ENCODE data around the gene KCNH2. TPM values are rescaled to one million over a fixed set of nuclear protein-coding genes. Genes with fewer than 3 reads are reported as not detected.

Gene KCNH2
- total RNA-seq, 2 donors from 2014 or later, result 0.22 TPM; not detected in 1

DNA sequence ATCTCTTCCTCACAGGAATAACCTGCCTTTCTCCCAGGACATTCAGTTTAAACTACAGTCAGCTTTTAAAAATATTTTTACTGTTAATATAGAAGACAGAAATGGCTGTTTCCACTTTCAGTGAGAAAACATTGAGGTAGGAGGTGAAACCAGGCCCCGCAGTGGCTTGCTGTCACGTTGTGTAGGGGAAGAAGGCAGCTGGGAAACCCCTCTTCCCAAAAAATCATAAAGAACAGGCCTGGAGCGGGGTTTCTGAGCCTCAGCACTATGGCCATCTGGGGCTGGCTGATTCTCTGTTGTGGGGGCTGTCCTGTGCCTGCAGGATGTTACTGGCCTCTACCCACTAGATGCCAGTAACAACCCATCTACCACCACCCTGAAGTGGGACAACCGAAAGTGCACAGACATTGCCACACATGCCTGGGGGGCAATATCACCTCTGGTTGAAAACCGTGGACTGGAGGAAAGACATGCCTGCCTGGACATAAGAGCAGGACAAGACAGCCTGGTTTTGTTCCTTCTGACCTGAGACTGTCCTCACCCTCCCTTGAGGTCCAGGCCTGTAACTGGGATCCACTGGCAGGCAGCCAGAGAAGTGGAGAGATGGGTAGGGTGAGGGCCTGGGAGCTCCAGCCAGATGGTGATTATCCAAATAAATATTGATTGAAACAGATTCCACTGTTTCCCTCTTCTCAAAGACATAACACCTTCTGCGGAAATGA is 43.9 kb downstream of the KCNH2 start:
- no peaks in the 10 kb centered on the region for H3K36me3 Mint-ChIP-seq
- H3K27me3 Mint-ChIP-seq, result peaks cover 14 to 21% of the 10 kb centered on the region in 2 donors
- no peaks in the 10 kb centered on the region for H3K9me3 Mint-ChIP-seq
- peaks cover 8 to 15% of the 10 kb centered on the region in 2 donors for H3K4me1 Mint-ChIP-seq (ENCODE audit: low read depth in 2 of 2)
- no peak overlapping the region for H3K4me3 Mint-ChIP-seq
- peak; percentile 44 for DNase-seq (ENCODE audit: low spot score)
- no peak overlapping the region for H3K27ac Mint-ChIP-seq
- ATAC-seq, result no peak

DNA sequence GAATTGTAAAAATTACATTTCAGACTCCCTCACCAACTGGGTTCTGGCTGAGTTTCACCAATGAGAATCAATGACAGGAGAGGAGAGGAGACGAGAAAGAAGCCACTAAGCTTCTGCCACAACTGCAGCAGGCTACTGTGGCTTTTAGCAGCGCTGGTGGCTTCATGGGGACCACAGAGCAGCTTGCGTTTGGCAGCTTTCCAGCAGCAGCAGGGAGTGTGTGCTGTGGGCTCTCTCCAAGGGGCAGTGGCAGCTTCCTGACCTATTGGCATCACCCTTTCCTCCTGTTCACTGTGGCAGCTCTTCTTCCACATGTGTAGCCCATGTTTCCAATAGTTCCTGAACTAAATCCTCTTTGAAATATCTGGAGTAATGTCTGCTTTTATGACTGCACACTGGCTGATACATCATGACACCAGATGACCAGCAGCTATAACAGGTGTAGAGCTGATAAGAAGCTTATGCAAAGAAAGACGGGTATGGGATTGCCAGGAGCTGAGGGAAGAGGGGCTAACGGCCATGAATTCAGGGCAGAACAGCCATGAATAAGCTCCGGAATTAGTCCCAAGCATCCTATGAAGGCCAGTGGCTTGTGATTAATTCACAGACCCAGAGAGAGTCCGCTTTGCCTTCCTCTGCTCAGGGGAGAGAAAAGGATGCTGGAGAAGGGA is 46.8 kb downstream of the KCNH2 start:
- DNase-seq (ENCODE audit: low spot score), result no peak

DNA sequence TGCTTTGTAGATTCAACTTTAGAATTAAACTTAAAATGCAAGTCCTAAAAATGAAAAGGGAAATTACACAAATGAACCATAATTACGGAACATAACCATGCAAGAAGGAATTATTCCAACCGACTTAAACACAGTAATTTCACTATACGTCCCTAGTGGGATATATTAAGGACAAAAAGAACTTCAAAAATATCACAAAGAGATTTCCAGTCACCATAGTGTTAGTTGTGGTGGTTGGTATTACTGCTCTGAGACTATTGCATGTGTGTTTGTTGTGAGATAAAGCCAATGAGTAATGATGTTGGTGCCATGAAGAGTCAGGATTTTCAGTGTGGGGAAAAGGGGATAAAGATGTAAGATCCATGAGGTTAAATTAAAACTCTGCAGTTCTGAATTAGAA is 49.6 kb downstream of the KCNH2 start:
- Mint-ChIP-seq H3K4me1 (ENCODE audit: low read depth in 2 of 2) (peaks cover 2 to 5% of the 10 kb centered on the region in 2 donors), H3K9me3 (no peaks in the 10 kb centered on the region), H3K27ac (no peak overlapping the region), H3K4me3 (no peak overlapping the region), H3K36me3 (no peaks in the 10 kb centered on the region), H3K27me3 (peaks cover 39 to 49% of the 10 kb centered on the region in 2 donors)
- ATAC-seq, result no peak
- no peak for DNase-seq (ENCODE audit: low spot score)

More for the DNA sequence above, 46.8 kb downstream of the KCNH2 start:
- H3K9me3 Mint-ChIP-seq, result no peaks in the 10 kb centered on the region
- H3K27ac Mint-ChIP-seq, result no peak overlapping the region
- no peak for ATAC-seq
- H3K4me1 Mint-ChIP-seq (ENCODE audit: low read depth in 2 of 2), result no peaks in the 10 kb centered on the region
- H3K36me3 Mint-ChIP-seq, result no peaks in the 10 kb centered on the region
- H3K27me3 Mint-ChIP-seq, result peaks cover 27 to 37% of the 10 kb centered on the region in 2 donors
- H3K4me3 Mint-ChIP-seq, result no peak overlapping the region

DNA sequence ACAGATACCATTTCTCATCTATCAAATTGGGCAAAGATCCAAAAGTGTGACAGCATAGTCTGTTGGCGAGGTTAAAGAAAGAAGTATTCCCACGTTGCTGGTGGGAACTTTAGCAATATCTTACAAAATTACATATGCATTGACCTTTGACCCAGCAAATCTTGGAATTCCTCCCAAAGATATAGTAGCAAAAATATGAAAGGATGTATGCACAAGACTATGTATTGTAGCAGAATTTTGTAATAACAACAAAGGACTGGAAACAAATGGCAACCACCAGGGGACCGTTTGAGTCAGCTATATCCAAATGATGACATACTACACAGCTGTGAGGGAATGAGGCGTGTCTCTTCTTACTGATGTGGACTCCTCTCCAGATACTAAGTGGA is 50.2 kb downstream of the KCNH2 start:
- H3K4me3 Mint-ChIP-seq, result no peak overlapping the region
- H3K27me3 Mint-ChIP-seq, result peaks cover 39 to 49% of the 10 kb centered on the region in 2 donors
- H3K36me3 Mint-ChIP-seq, result no peaks in the 10 kb centered on the region
- ATAC-seq (no peak), DNase-seq (ENCODE audit: low spot score) (no peak)
- no peak overlapping the region for H3K27ac Mint-ChIP-seq
- H3K9me3 Mint-ChIP-seq, result no peaks in the 10 kb centered on the region
- peaks cover 2 to 5% of the 10 kb centered on the region in 2 donors for H3K4me1 Mint-ChIP-seq (ENCODE audit: low read depth in 2 of 2)

DNA sequence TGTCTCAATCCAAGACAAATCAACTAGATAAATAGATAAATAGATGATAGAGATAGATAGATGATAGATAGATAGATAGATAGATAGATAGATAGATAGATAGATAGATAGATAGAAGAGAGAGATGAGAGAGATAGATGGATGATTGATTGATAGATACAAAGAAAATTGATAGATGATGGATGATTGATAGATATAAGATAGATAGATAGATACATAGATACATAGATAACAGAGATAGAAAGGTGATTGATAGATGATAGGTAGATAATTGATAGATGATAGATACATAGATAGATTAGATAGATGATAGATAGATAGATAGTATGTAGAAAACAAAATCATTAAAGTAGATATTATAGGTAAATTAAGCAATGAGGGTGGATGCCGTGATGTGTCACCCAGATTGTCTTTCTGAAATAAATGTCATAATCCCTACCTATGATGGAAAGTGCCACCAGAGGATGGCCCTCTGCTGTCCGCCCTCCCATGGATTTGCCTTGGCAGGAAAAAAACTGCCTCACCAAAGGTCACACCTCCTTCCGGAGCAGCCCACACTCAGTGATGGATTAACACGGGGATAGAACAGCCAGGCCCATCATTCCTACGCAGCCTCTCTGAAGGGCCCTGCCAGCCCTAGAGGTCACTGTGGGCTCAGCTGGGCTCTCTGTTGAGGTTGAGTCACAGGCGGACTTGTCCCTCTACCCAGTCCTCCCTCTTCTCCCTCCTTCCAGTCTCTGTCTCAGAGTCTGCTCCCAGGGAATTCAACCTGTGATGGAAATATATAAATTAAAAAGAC is 50.8 kb downstream of the KCNH2 start:
- Mint-ChIP-seq H3K9me3 (no peaks in the 10 kb centered on the region), H3K36me3 (no peaks in the 10 kb centered on the region), H3K27ac (no peak overlapping the region), H3K4me1 (ENCODE audit: low read depth in 2 of 2) (peaks cover 2 to 5% of the 10 kb centered on the region in 2 donors), H3K4me3 (no peak overlapping the region), H3K27me3 (peaks cover 42 to 55% of the 10 kb centered on the region in 2 donors)
- no peak for DNase-seq (ENCODE audit: low spot score)
- no peak for ATAC-seq

DNA sequence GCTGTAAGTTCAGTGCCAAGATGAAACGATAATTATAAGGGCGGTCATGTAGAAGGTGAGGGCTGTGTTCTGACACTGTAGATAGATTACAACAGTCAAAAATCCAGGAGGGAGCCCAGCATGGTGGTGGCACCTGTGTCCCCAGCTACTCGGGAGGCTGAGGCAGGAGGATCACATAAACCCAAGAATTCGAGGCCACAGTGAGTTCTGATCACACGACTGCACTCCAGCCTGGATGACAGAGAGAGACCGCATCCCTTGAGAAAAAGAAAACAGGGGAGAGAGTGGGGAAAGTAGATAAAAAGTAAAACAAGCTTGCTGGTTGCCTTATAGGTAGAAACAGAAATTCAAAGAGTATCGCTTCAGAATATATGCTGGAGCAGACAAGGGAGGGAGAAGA is 52.1 kb downstream of the KCNH2 start:
- no peak overlapping the region for H3K27ac Mint-ChIP-seq
- no peak overlapping the region for H3K4me3 Mint-ChIP-seq
- peaks cover 37 to 59% of the 10 kb centered on the region in 2 donors for H3K27me3 Mint-ChIP-seq
- ATAC-seq (no peak), DNase-seq (ENCODE audit: low spot score) (no peak)
- H3K9me3 Mint-ChIP-seq, result no peaks in the 10 kb centered on the region
- peaks cover 2 to 5% of the 10 kb centered on the region in 2 donors for H3K4me1 Mint-ChIP-seq (ENCODE audit: low read depth in 2 of 2)
- no peaks in the 10 kb centered on the region for H3K36me3 Mint-ChIP-seq

DNA sequence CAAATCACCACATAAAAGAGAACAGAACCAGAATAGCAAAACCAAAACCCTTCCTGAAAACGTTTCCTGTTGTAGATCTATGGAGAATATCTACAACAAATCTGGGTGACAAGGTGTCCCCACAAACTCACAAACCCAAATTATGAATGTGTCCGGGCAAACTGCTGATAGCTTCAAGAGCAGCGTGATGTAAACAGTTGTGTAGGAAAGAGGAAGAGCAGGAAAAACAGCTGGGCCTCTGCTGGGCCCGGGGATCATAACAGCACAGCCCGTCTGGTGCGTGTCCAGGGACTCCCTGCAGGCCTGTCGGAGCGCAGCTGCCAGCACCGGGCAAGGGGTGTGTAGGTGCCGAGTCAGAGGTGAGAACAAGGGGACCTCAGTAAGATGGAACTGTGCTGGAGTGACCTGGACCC is 53.7 kb downstream of the KCNH2 start:
- peaks cover 44 to 67% of the 10 kb centered on the region in 2 donors for H3K27me3 Mint-ChIP-seq
- H3K9me3 Mint-ChIP-seq, result no peaks in the 10 kb centered on the region
- no peak for DNase-seq (ENCODE audit: low spot score)
- ATAC-seq, result no peak
- H3K4me3 Mint-ChIP-seq, result no peak overlapping the region
- peaks cover 2 to 5% of the 10 kb centered on the region in 2 donors for H3K4me1 Mint-ChIP-seq (ENCODE audit: low read depth in 2 of 2)
- no peaks in the 10 kb centered on the region for H3K36me3 Mint-ChIP-seq
- no peak overlapping the region for H3K27ac Mint-ChIP-seq

DNA sequence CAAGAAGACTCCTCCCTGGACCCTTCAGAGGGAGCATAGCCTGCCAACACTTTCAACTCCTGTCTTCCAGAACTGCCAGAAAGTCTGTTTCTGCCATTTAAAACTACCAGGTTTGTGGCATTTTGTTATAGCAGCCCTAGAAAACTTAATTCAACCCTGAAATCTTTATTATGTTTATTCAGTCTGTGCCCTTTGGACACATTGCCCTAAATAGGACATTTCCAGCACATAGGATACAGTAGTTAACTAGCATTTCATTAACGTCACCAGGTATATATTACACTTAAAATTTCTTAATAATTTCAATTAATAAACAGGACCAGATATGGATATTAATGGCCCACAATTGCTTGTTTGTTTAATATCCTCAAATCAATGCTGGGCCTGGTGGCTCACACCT is 54.3 kb downstream of the KCNH2 start:
- no peak overlapping the region for H3K27ac Mint-ChIP-seq
- ATAC-seq (no peak), DNase-seq (ENCODE audit: low spot score) (no peak)
- no peaks in the 10 kb centered on the region for H3K36me3 Mint-ChIP-seq
- peaks cover 2 to 5% of the 10 kb centered on the region in 2 donors for H3K4me1 Mint-ChIP-seq (ENCODE audit: low read depth in 2 of 2)
- peaks cover 46 to 71% of the 10 kb centered on the region in 2 donors for H3K27me3 Mint-ChIP-seq
- H3K4me3 Mint-ChIP-seq, result no peak overlapping the region
- no peaks in the 10 kb centered on the region for H3K9me3 Mint-ChIP-seq

DNA sequence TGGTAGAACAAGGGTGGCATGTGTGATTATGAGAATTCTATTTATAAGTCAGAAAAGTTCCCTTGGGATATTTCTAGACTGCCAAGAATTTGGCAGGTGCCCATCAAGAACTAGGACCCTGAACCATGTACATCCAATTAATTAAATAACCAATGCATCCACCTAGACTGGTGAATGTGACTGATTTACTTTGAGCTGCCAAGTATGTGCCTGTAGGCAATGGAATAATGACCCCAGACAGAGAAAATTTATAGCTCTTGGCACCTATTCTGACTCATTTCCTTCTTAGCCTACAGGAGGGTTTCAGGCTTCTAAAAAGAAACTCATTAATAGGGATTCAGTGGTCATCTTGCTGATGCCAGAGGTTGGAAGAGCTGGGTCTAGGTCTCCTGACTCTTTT is 54.9 kb downstream of the KCNH2 start:
- Mint-ChIP-seq H3K27me3 (peaks cover 41 to 67% of the 10 kb centered on the region in 2 donors), H3K9me3 (no peaks in the 10 kb centered on the region), H3K4me1 (ENCODE audit: low read depth in 2 of 2) (peaks cover 2 to 5% of the 10 kb centered on the region in 2 donors), H3K4me3 (no peak overlapping the region), H3K36me3 (no peaks in the 10 kb centered on the region), H3K27ac (no peak overlapping the region)
- DNase-seq (ENCODE audit: low spot score), result no peak
- no peak for ATAC-seq

DNA sequence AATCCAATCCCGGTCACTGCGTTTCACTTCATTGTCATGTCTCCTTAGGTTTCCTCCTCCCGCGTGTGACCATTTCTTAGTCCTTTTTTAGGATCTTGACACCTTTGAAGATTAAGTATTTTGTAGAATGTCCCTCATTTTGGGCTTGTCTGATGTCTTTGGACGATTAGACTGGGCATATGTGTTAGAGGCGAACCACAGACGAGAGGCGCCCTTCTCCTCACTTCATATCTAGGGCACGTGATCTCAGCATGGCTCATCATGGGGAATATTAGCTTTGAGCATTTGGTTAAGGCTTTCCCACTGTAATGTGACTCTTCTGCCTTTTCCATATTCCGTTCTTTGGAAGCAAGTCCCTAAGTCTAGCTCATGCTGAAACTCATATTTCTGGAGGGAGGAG is 59.0 kb downstream of the KCNH2 start:
- H3K27me3 Mint-ChIP-seq, result peaks cover 33 to 55% of the 10 kb centered on the region in 2 donors
- ATAC-seq, result no peak
- H3K27ac Mint-ChIP-seq, result no peak overlapping the region
- no peaks in the 10 kb centered on the region for H3K36me3 Mint-ChIP-seq
- H3K4me3 Mint-ChIP-seq, result no peak overlapping the region
- peaks cover 0 to 1% of the 10 kb centered on the region in 2 donors for H3K4me1 Mint-ChIP-seq (ENCODE audit: low read depth in 2 of 2)
- no peak for DNase-seq (ENCODE audit: low spot score)
- no peaks in the 10 kb centered on the region for H3K9me3 Mint-ChIP-seq

DNA sequence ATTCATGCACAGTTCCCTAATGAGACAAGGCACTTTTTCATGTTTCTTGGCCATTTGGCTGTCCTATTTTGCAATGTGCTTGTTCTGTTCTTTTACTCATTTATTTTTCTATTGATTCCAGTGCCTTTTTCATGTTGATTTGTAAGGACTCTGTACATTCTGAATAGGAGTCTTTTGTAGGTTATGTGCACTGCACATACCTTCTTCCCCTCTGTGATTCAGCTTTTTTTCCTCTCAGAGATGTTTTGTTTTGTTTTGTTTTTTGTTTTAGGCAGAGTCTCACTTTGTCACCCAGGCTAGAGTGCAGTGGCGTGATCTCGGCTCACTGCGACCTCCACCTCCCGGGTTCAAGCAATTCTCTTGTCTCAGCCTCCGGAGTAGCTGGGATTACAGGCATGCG is 59.7 kb downstream of the KCNH2 start:
- Mint-ChIP-seq H3K4me3 (no peak overlapping the region), H3K4me1 (ENCODE audit: low read depth in 2 of 2) (no peaks in the 10 kb centered on the region), H3K27ac (no peak overlapping the region), H3K27me3 (peaks cover 36 to 56% of the 10 kb centered on the region in 2 donors), H3K36me3 (no peaks in the 10 kb centered on the region), H3K9me3 (no peaks in the 10 kb centered on the region)
- ATAC-seq (no peak), DNase-seq (ENCODE audit: low spot score) (no peak)

DNA sequence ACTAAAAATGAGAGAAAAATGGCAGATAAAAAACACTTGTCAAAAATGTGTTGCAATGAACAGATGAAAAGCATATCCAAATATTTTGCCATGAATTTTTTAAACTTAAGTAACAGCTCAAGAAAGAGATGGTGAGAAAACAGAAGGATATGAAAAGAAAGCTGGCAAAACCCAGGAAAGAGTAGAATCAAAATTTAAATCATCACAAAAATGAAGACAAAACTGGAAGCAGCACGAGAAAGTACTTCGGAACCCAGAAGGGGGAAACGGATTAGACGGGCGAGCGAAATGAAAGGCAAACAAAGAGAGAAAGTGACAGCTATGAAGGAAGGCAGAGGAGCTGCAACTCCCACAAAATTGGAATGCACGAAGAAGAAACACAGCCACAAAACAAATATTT is 60.2 kb downstream of the KCNH2 start:
- H3K4me3 Mint-ChIP-seq, result no peak overlapping the region
- H3K27me3 Mint-ChIP-seq, result peaks cover 36 to 56% of the 10 kb centered on the region in 2 donors
- H3K4me1 Mint-ChIP-seq (ENCODE audit: low read depth in 2 of 2), result no peaks in the 10 kb centered on the region
- ATAC-seq (no peak), DNase-seq (ENCODE audit: low spot score) (no peak)
- H3K9me3 Mint-ChIP-seq, result no peaks in the 10 kb centered on the region
- H3K36me3 Mint-ChIP-seq, result no peaks in the 10 kb centered on the region
- H3K27ac Mint-ChIP-seq, result no peak overlapping the region

DNA sequence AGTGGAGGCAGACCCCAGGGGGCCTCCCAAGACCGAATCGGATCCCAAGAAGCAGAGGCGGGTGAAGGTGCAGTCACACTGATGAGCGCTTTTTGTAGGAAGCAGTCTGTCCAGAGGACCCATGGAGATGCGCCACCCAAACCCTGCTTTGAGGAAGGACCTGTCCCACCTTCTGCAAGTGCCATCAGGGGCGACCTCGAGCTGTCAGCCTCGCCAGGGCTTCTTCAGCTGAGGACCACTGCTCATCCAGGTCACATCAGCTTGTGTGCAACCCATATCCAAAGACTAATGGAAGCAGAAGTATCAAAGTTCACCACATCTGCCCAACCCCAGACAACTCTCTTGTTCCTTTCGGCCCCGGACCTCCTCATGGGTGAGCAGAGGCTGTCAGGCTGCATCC is 61.5 kb downstream of the KCNH2 start:
- Mint-ChIP-seq H3K4me1 (ENCODE audit: low read depth in 2 of 2) (no peaks in the 10 kb centered on the region), H3K27ac (no peak overlapping the region), H3K27me3 (peaks cover 40 to 50% of the 10 kb centered on the region in 2 donors), H3K4me3 (no peak overlapping the region), H3K9me3 (no peaks in the 10 kb centered on the region), H3K36me3 (no peaks in the 10 kb centered on the region)
- DNase-seq (ENCODE audit: low spot score), result no peak
- ATAC-seq, result no peak

DNA sequence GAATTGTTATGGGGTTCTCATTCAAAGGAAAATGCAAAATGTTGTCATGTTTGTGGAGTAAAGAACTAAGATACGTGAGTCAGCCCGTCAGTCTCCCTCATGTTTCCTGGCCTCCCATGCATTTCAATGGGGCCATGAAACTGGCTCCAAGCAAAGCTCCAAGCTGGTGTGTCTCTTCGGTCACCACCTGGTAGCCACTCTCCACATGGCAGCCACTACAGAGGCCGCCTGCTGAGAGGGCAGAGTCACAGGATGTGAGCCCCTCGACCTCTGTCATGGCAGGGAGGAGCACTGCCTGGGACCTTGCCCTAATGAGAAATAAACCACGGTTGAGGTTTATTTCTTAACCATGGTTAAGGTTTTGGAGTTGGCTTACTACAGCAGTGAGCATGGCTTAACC is 63.2 kb downstream of the KCNH2 start:
- Mint-ChIP-seq H3K4me1 (ENCODE audit: low read depth in 2 of 2) (peaks cover 0 to 4% of the 10 kb centered on the region in 2 donors), H3K27me3 (peaks cover 48 to 62% of the 10 kb centered on the region in 2 donors), H3K36me3 (no peaks in the 10 kb centered on the region), H3K27ac (no peak overlapping the region), H3K9me3 (no peaks in the 10 kb centered on the region), H3K4me3 (no peak overlapping the region)
- ATAC-seq (peak in 1 of 2 donors; percentile 13), DNase-seq (ENCODE audit: low spot score) (no peak)
